GM20000 (cell line): ENCODE data around the gene AGO4.
"Not testable (repeated sequence)": the region's sequence is repeated elsewhere in the genome, so short reads cannot be mapped to it uniquely, and the experiment has no call there.

Experiments used
- DNase-seq: peaks from one replicate; pipeline ENCODE4 v3.0.0; 2012; ENCODE audit warnings: low spot score
- CTCF ChIP-seq: IDR thresholded peaks from 2 replicates; pipeline ENCODE4 v1.5.1; 2012; ENCODE audit warnings: mild to moderate bottlenecking, control low read depth; ENCODE audit errors: extremely low read depth, missing control alignments

Gene AGO4

DNA sequence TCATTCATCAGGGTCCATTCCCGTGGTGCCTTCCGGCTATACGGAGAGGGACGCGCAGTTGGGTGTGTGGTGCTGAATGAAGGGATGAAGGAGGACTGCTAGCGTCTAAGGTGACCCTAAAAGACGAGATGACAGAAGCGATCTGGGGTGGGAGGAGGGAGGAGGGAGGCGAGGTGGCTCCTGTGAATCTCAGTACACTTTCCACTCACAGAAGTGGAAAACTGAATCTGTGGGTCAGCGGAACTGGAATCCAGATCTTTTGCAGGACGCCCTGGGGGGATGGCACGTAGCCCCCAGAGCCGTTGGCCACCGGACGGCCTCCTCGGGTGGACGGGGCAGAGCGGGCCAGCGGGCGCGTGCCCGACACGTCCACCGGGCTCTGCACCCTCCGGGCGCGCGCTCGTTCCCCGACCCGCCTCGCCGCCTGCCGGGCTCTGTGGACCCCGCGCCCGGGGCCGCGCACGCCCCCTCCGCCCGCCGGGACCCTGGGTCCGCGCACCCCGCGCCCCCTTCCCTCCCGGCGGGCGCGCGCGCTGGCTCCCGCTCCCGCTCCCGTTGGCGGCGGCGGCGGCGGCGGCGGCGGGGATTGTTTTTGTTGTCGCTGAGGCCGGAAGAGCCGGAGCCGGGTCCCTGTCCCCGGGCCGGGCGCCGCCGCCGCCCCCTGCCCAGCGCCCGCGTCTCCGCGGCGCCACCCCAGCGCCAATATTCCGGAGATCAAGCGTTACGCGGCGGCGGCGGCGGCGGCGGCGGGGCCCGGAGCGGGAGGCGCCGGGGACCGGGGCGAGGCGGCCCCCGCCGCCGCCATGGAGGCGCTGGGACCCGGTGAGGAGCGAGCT is at the start of gene AGO4:
AGO4 (plus strand) TSS at position 403 of the 836 bp plus-strand sequence; CDS start at position 804, 401 bp downstream.
- DNase-seq, result peak; percentile 76
- no peak for TF ChIP-seq CTCF

GRCh38 chr1:35762141-35762540 is 45.7 kb upstream of the AGO4 start:
- no peak for DNase-seq
- no peak for TF ChIP-seq CTCF

- TF ChIP-seq CTCF, result no peak
- DNase-seq, result no peak
Measured at GRCh38 chr1:35763201-35763600, 44.6 kb upstream of the AGO4 start.

DNA sequence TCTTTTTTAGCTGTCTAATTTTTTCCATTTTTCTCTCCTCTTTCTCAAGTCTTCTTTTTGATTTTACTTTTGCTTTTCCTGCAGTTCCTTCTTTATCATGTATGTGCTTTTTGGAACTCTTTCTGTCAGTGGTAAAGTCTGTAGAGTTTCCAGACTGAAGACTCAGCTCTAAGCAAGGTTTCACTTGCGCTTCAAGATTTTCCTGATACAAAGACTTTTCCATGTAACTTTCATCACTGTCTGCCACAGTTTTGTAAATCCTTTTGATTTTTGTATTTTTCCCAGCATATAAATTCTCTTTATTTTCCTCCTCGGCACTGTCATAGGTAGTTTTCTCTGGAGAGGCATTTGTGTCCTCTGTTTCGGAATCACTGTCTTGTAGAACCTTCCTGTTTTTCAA is 43.5 kb upstream of the AGO4 start:
- no peak for DNase-seq
- no peak for TF ChIP-seq CTCF

- no peak for TF ChIP-seq CTCF
- DNase-seq, result no peak
Measured at GRCh38 chr1:35768350-35769187, 39.2 kb upstream of the AGO4 start.

DNA sequence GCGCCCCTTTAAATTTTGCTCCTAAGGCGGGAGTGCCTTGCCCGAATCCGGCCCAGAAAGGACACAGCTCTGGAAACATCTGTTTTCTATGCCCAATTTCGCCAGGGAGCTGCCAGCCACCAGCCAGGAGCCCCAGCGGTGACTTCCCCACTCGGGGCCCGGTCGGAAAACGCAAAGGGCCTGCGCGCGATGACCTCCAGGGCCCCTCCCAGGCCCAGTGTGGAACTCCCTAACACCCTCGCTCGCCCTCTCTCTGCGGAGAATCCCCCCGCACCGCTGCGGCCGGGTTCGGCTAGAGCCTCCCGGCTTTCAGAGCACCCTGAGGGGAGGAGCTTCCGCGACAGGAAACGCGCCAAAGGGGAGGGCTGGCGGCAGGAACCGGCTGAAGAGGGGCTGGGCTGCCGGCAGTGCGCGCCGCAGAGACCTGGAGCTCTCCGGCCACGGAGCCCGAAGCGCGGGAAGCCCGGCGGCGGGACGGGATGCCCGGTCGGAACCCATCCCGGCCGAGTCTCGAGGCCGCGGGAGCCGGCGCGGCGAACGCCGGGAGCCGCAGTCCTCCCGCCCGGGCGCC is 38.5 kb upstream of the AGO4 start:
- TF ChIP-seq CTCF, result no peak
- DNase-seq, result peak; percentile 93

DNA sequence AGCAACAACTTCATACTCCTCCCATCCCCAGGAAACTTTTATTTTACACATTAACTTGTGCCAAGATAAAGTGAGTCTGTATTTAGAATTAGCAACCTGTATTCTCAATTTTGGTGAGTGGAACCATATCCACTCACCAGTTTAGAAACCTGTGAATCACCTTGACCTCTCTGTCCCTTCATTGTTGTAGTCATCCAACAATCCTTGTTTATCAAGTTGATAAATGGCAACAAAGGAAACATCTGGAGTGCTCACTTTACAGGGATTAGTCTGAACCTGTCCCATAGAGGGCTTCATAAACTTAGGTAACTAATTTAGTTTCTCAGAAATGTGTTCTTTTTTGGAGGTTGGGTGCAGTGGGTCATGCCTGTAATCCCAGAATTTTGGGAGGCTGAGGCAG is 34.1 kb upstream of the AGO4 start:
- TF ChIP-seq CTCF, result no peak

GRCh38 chr1:35776172-35776571 is 31.6 kb upstream of the AGO4 start:
- not testable (repeated sequence) for DNase-seq

More for the DNA sequence above, 34.1 kb upstream of the AGO4 start:
- no peak for DNase-seq
